GM12878 (cell line): Measurements from ENCODE around the gene CSF3R.

Source experiments
- CBX3 ChIP-seq: fragments of 200-600 bp; sonication (generic); IDR thresholded peaks from 2 replicates; pipeline ENCODE4 v1.6.1; 2016; ENCODE audit warnings: low read depth, borderline replicate concordance
- CTCF ChIP-seq, 3 experiments: IDR thresholded peaks in 2 of 3; conservative IDR thresholded peaks in 1 of 3; 2 replicates each; pipeline ENCODE4 v1.5.1; 2011; ENCODE audit warnings: low read depth in 3 of 3, low read length in 3 of 3, mild to moderate bottlenecking in 3 of 3, control low read depth in 2 of 3, moderate library complexity in 2 of 3, inconsistent platforms in 1 of 3, mixed read lengths in 1 of 3; ENCODE audit not compliant: control insufficient read depth in 2 of 3, insufficient read depth in 1 of 3; ENCODE audit errors: extremely low read depth in 1 of 3
- EGR1 ChIP-seq, 2 experiments: IDR thresholded peaks; 1 replicate in 1 of 2; 2 replicates in 1 of 2; pipeline ENCODE4 v1.6.1; 2011 to 2012; ENCODE audit warnings: low read depth in 2 of 2, low read length in 2 of 2, borderline replicate concordance in 1 of 2, mild to moderate bottlenecking in 1 of 2, moderate library complexity in 1 of 2
- EZH2 ChIP-seq: IDR thresholded peaks from 2 replicates; pipeline ENCODE4 v1.6.1; 2012; ENCODE audit warnings: low read depth, mild to moderate bottlenecking, control low read depth, inconsistent platforms, low read length, borderline replicate concordance; ENCODE audit not compliant: control insufficient read depth
- MAX ChIP-seq: IDR thresholded peaks from 2 replicates; pipeline ENCODE4 v1.6.1; 2012; ENCODE audit warnings: low read depth, low read length, improper control_type of control experiment
- MXI1 ChIP-seq: fragments of 150-350 bp; IDR thresholded peaks from 2 replicates; pipeline ENCODE4 v1.6.1; 2011; ENCODE audit warnings: low read depth, mild to moderate bottlenecking, inconsistent platforms, low read length, improper control_type of control experiment
- NR2C1 ChIP-seq: fragments of 450-650 bp; IDR thresholded peaks from 2 replicates; pipeline ENCODE4 v1.6.1; 2017; ENCODE audit warnings: antibody characterized with exemption, mild to moderate bottlenecking, moderate library complexity
- PBX3 ChIP-seq: IDR thresholded peaks from 2 replicates; pipeline ENCODE4 v1.6.1; 2011; ENCODE audit warnings: mild to moderate bottlenecking, low read depth, low read length, moderate library complexity; ENCODE audit not compliant: insufficient replicate concordance
- PKNOX1 ChIP-seq: fragments of 450-650 bp; IDR thresholded peaks from 2 replicates; pipeline ENCODE4 v1.6.1; 2016; ENCODE audit warnings: mild to moderate bottlenecking
- POLR2A ChIP-seq: IDR thresholded peaks from 2 replicates; pipeline ENCODE4 v1.6.1; 2011; ENCODE audit warnings: low read depth, mild to moderate bottlenecking, low read length
- POLR2AphosphoS5 ChIP-seq: IDR thresholded peaks from 2 replicates; pipeline ENCODE4 v1.6.1; 2011; ENCODE audit warnings: mild to moderate bottlenecking, low read length, inconsistent platforms
- USF2 ChIP-seq: IDR thresholded peaks from 2 replicates; pipeline ENCODE4 v1.6.1; 2011; ENCODE audit warnings: low read depth, low read length, improper control_type of control experiment, borderline replicate concordance
- ZBTB40 ChIP-seq: fragments of 450-650 bp; IDR thresholded peaks from 2 replicates; pipeline ENCODE4 v1.6.1; 2016; ENCODE audit warnings: mild to moderate bottlenecking, moderate library complexity, borderline replicate concordance
- ZNF384 ChIP-seq: IDR thresholded peaks from 2 replicates; pipeline ENCODE4 v1.6.1; 2012; ENCODE audit warnings: low read depth, mild to moderate bottlenecking, low read length, improper control_type of control experiment, borderline replicate concordance

- TF ChIP-seq ZNF384 (no peak), ZBTB40 (no peak), MAX (no peak), CTCF (IDR thresholded peaks at IDR 0.05 in 2 of 3, conservative IDR thresholded peaks at IDR 0.05 in 1 of 3; ENCODE audit: control insufficient read depth in 2 of 3, extremely low read depth in 1 of 3, insufficient read depth in 1 of 3, low read depth in 3 of 3, low read length in 3 of 3) (no peak), EZH2 (no peak), USF2 (no peak), NR2C1 (no peak), EGR1 (IDR thresholded peaks at IDR 0.05; ENCODE audit: borderline replicate concordance in 1 of 2, low read depth in 2 of 2, low read length in 2 of 2) (no peak), PKNOX1 (no peak), POLR2A (no peak), CBX3 (no peak), POLR2AphosphoS5 (no peak), MXI1 (no peak), PBX3 (no peak)
Observed at GRCh38 chr1:36530791-36531190, 48.1 kb upstream of the CSF3R start.
